Common myeloid progenitor, CD34-positive (primary cell): ENCODE measurements around the gene ZNG1F.
"Not testable (repeated sequence)": the region's sequence is repeated elsewhere in the genome, so short reads cannot be mapped to it uniquely, and the experiment has no call there.

Source experiments
- CTCF ChIA-PET: fragments of 350-600 bp; sonication (Branson Sonifier 250); formaldehyde crosslinking; loops from one replicate; lab custom pipeline; 2021; ENCODE audit warnings: antibody characterized with exemption; lab: Charles Lee
- POLR2A ChIA-PET: fragments of 350-600 bp; sonication (Branson Sonifier 250); formaldehyde crosslinking; loops from one replicate; lab custom pipeline; 2021; ENCODE audit warnings: antibody characterized with exemption; lab: Charles Lee
- DNase-seq, 3 donors: peaks; one replicate each; pipeline versions ENCODE4 v3.0.0 to v3.0.0-alpha.2; 2013
- H3K27ac ChIP-seq, 2 experiments: 1 replicate in 1 of 2; 2 replicates in 1 of 2; pipeline ENCODE4 v1.7.0; 2013; ENCODE audit warnings: inconsistent platforms in 2 of 2, low read length in 2 of 2, mild to moderate bottlenecking in 2 of 2, low read depth in 1 of 2, moderate library complexity in 1 of 2; ENCODE audit not compliant: severe bottlenecking in 2 of 2, insufficient read depth in 1 of 2, poor library complexity in 1 of 2
- H3K27me3 ChIP-seq, 5 experiments: replicated peaks in 2 of 5; 1 replicate in 3 of 5; 2 replicates in 2 of 5; pipeline versions ENCODE4 v1.6.1 to v1.7.0; 2013; ENCODE audit warnings: low read length in 4 of 5, mild to moderate bottlenecking in 2 of 5, moderate library complexity in 2 of 5, inconsistent platforms in 1 of 5; ENCODE audit not compliant: insufficient read depth in 5 of 5, control insufficient read depth in 4 of 5
- H3K36me3 ChIP-seq, 4 experiments: 1 replicate in 2 of 4; 2 replicates in 2 of 4; pipeline versions ENCODE4 v1.6.1 to v1.7.0; 2013; ENCODE audit warnings: low read length in 3 of 4, control low read depth in 1 of 4, mild to moderate bottlenecking in 1 of 4; ENCODE audit not compliant: control insufficient read depth in 4 of 4, insufficient read depth in 4 of 4
- H3K4me1 ChIP-seq, 4 experiments: 1 replicate in 3 of 4; 2 replicates in 1 of 4; pipeline versions ENCODE4 v1.6.1 to v1.7.1; 2013; ENCODE audit warnings: low read length in 3 of 4, mild to moderate bottlenecking in 3 of 4, control low read depth in 1 of 4, inconsistent platforms in 1 of 4, moderate library complexity in 1 of 4; ENCODE audit not compliant: control insufficient read depth in 4 of 4, insufficient read depth in 4 of 4; ENCODE audit errors: control extremely low read depth in 1 of 4
- H3K4me3 ChIP-seq, 7 experiments: 1 replicate in 4 of 7; 2 replicates in 3 of 7; pipeline versions ENCODE4 v1.5.1 to v1.7.0; 2013; ENCODE audit warnings: mild to moderate bottlenecking in 7 of 7, low read length in 6 of 7, moderate library complexity in 6 of 7, inconsistent platforms in 2 of 7, low read depth in 2 of 7, control low read depth in 1 of 7; ENCODE audit not compliant: insufficient read depth in 4 of 7, control insufficient read depth in 1 of 7; ENCODE audit errors: extremely low read depth in 1 of 7
- H3K9me3 ChIP-seq, 5 experiments: 1 replicate in 4 of 5; 2 replicates in 1 of 5; pipeline versions ENCODE4 v1.6.1 to v1.7.1; 2013; ENCODE audit warnings: low read length in 4 of 5, mild to moderate bottlenecking in 2 of 5, inconsistent platforms in 1 of 5, low read depth in 1 of 5, moderate library complexity in 1 of 5; ENCODE audit not compliant: control insufficient read depth in 4 of 5, insufficient read depth in 2 of 5; ENCODE audit errors: control extremely low read depth in 1 of 5
- WGBS: methylation state at CpG from one replicate; pipeline ENCODE4 v1.1.5; 2013; ENCODE audit not compliant: insufficient coverage; 5-methylcytosine and 5-hydroxymethylcytosine counted together

Gene ZNG1F

DNA sequence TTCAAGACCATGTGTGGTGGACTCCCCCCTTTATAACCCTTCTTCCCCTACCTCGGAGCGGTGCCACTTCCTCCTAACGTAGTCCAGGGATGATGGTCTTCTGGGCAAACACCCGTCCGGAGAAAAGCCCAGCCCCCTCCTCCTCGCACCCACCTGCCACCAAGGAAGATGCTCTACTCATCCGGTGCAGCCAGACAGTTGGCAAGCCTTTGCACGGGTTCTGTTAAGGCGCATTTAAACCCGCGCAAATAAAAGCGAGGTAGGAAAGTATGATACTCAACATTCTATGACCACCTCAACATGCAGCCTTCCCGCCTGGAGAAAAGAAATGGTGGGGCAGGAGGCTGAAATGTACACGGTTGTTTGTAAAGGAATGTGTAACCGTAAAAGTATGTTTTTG, 60.5 kb downstream of the ZNG1F start, which contains the start of gene FOXD4L6:
FOXD4L6 (minus strand) TSS at position 101 of the 400 bp plus-strand sequence. CDS start 298 bp downstream, outside the sequence.
- CTCF ChIA-PET, DNase-seq, H3K4me3 ChIP-seq, H3K9me3 ChIP-seq, H3K36me3 ChIP-seq, POLR2A ChIA-PET, H3K4me1 ChIP-seq, H3K27ac ChIP-seq, H3K27me3 ChIP-seq: not testable (repeated sequence)
- WGBS = no CpG with 5 or more reads among the region's 15 CpGs

DNA sequence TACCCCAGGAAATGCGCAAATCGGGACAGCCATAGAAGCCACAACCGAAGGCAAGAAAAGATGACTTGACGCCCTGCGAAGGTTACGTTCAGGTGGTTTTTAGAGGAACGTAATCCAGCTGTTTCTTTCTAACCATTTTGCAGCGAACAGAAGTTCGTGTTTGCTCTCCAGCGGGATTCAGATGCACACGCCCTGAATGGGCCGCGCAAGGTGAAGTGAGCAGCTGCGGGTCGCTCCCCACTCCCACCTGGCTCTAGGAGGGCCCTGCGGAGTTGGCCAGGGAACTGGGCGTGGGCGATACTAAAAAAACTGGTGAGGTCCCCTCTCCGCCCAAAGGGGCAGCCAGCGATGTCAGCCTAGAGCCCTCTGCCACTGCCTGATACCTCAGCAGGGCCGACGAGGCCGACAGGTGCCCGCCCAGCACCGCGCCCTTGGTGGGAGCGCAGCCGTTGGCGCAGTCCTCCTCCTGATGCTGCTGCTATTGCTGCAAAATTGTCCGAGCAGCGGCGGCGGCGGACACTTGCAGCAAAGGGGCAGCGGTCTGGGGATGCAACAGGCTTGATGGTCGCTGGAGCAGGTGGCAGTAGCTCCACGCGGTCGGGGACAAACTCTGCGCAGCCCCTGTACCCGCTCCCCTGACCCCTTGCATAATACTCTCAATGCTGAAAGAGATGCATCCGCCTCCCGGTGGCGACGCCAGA, 62.2 kb downstream of the ZNG1F start:
- POLR2A ChIA-PET, H3K27ac ChIP-seq, CTCF ChIA-PET, H3K9me3 ChIP-seq, H3K4me1 ChIP-seq, DNase-seq, H3K36me3 ChIP-seq, H3K27me3 ChIP-seq, H3K4me3 ChIP-seq: not testable (repeated sequence)
- WGBS = no CpG with 5 or more reads among the region's 45 CpGs

DNA sequence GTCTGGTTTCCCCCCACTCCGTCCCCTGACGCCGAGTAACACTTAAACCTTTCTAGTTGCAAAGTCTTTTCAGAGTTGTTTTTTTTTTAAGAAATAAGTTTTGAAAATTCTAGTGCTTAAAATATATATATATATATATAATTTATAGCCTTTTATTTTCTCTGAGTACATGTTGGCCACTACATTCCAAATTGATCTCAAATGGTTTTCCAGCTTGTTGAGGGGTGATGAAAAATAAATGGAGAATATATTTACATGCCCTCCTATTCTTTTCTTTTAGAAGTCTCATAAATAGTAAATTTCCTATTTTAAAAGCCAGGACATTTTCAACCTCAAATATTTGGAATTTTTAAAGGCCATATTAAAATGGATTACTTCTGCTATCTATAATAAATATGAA, 63.2 kb downstream of the ZNG1F start:
- WGBS = no CpG with 5 or more reads among the region's 3 CpGs
- H3K4me1 ChIP-seq, H3K27ac ChIP-seq, DNase-seq, POLR2A ChIA-PET, CTCF ChIA-PET, H3K4me3 ChIP-seq, H3K27me3 ChIP-seq, H3K36me3 ChIP-seq, H3K9me3 ChIP-seq: not testable (repeated sequence)

DNA sequence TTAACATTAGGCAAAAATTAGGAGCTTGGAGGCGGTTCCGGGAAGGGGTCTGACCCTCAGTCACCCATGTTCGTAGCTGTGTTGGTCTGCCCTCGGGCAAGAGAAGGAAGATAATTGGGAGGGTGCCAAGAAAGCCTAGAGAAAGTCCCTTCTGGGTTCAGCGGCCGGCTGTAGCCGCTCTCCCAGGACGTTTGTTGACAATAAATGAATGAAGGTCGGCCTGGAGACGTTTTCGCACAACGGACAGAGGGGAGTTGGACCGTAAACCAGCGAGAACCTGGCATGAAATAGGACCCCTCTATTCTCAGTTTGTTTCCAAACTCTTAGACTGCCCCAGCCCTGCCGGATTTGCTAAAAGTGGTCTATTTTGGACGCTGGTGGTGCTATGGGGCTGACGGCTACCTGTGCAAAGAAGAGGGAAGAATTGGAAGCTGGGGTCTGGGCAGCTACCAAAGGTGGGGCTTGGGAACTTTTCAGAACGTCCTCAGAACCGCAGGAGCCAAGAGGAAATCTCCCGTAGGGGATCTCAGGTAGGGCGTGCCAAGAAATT, 63.9 kb downstream of the ZNG1F start:
- H3K27ac ChIP-seq, H3K4me1 ChIP-seq, CTCF ChIA-PET, H3K9me3 ChIP-seq, H3K27me3 ChIP-seq, DNase-seq, H3K36me3 ChIP-seq, POLR2A ChIA-PET, H3K4me3 ChIP-seq: not testable (repeated sequence)
- no CpG with 5 or more reads among the region's 21 CpGs for WGBS

DNA sequence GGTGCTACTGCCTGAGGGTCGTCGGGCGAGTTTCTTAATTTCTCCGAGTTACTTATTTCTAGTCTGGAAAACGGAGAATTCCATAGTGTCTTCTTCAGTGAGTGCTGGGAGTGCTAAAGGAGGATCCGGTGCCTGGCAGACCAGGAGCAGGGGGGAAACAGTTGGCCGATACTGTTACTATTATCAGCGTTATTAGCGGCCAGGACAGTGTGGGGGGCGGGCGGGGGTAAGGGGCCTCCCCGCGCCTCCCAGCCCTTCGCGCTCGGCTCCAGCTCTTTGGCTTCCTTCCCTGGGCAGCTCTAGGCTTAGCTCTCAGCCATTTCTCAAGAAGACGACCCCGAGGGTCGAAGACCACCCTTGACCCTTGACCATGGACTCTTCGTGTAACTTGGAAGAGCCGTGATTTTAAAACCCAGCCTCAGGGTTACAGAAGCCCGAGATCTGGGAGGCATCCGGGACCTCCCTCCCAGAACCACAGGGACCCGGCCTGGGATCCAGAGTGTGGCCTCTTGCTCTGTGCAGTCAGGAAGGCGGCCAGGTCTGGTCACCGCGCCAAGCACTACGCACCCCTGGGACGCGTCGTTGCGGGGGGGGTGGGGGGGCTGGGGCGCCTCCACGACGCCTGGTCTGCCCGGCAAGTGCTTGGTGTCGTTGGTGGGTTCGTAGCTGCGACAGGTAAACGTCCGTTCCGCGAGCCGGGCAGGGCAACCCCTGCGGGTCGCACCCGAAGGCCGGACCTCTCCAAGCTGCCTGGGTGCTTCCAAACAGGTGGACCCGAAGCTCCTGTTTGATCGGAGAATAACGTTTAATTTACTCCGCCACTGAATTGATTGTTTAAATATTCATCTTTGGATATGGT, 64.6 kb downstream of the ZNG1F start:
- CTCF ChIA-PET, H3K36me3 ChIP-seq, H3K27ac ChIP-seq, H3K9me3 ChIP-seq, H3K4me1 ChIP-seq, DNase-seq, H3K4me3 ChIP-seq, H3K27me3 ChIP-seq, POLR2A ChIA-PET: not testable (repeated sequence)
- 22% methylated on average over 7 of the region's 52 CpGs for WGBS

DNA sequence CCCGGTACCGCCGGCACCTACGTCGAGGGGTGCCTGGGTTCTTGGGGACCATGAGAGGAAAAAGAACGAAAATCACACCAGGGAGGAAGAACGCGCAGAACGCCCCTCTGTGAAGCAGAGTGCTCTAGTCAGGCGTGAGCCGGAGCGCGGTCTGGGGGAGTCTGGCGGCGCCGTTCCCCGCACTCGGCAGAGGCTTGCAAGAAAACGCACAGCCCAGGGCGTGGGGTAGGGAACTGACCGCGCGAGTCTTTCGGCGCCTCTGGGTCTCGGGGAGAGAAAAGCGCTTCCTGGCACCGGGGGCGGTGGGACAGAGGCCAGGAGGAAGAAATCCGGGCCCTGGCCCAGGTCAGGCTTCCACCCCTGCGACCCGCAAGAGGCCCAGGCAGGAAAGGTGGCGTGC, 65.3 kb downstream of the ZNG1F start:
- not testable (repeated sequence) for DNase-seq, H3K9me3 ChIP-seq

DNA sequence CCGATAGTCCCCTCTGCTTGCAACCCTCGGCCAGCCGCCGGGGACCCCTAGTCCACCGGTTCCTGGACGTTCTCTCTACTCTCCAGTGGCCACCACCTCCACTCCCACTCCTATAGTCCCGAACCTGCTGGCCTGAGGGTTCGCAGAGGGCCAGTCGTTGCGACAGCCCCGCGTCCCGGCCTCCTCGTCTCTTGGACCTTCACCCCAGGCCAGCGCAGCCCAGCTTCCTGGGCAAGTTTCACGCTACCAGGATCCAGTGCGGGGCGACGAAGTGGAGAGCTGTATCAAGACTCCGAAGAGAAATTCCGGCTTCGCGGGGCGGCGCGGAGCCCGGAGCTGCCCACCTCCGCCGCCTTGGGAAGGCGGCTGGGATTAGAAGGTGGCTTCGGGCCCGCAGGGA, 65.7 kb downstream of the ZNG1F start:
- WGBS = no CpG with 5 or more reads among the region's 32 CpGs
- CTCF ChIA-PET = not testable (repeated sequence)

More for the DNA sequence above, 65.3 kb downstream of the ZNG1F start:
- H3K4me1 ChIP-seq, H3K27ac ChIP-seq, H3K36me3 ChIP-seq, CTCF ChIA-PET, H3K4me3 ChIP-seq, POLR2A ChIA-PET, H3K27me3 ChIP-seq: not testable (repeated sequence)
- no CpG with 5 or more reads among the region's 33 CpGs for WGBS

More for the DNA sequence above, 65.7 kb downstream of the ZNG1F start:
- DNase-seq, H3K9me3 ChIP-seq, H3K36me3 ChIP-seq, H3K27ac ChIP-seq, H3K4me3 ChIP-seq, POLR2A ChIA-PET, H3K27me3 ChIP-seq, H3K4me1 ChIP-seq: not testable (repeated sequence)
